DMS153 treated with DMSO at 0.1 percent for 48 hours (cell line): ENCODE results near the gene NATD1.
"Not testable (repeated sequence)": the region's sequence is repeated elsewhere in the genome, so short reads cannot be mapped to it uniquely, and the experiment has no call there.

Experiments
- DNase-seq: peaks from one replicate; lab custom pipeline; 2025; ENCODE audit not compliant: unreplicated experiment; lab: John Stamatoyannopoulos, UW

Gene NATD1

GRCh38 chr17:21194226-21194625, 59.0 kb downstream of the NATD1 start:
- no peak for DNase-seq

- no peak for DNase-seq
These were observed 60.2 kb downstream of the NATD1 start for GRCh38 chr17:21193031-21193430.

- DNase-seq, result not testable (repeated sequence)
These were observed 60.8 kb downstream of the NATD1 start for GRCh38 chr17:21192414-21192813.

DNA sequence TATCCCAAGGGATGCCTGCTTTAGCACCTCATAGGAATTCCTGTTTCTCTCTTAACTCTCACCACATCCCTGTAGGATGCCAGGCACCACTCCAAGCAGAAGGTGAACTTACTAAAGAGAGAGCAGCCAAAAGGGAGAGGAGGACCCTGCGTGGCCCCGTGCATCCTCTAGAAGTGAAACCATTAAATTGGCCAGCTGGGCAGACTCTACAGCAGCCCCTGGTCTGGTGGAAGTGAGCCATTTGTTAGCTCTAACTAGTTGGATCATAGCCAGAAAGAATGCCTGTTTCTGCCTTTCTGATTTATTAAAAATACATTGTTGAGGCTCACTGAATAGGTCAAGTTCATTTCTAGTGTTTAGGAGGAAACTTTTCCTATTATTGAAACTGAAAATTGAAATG, 61.5 kb downstream of the NATD1 start:
- DNase-seq, result no peak

DNA sequence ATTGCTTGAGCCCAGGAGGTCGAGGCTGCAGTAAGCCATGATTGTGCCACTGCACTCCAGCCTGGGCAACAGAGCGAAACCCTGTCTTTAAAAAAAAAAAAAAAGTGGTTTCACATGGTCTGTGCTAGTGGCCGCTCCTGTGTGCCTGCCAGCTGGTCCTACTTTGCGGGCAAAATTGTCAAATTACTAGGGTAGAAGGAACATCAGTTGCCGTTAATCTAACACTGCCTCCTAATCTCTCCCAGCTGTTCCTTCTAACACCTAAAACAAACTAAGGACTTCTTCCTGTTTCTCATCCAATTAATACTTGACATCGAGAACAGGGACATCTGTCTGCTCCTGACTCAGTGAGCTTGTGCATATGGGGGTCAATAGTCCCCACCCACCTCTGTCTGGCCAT, 63.1 kb downstream of the NATD1 start:
- no peak for DNase-seq

- no peak for DNase-seq
These were observed 63.8 kb downstream of the NATD1 start for GRCh38 chr17:21189361-21189760.
